Stimulated activated CD4-positive, alpha-beta T cell treated with anti-CD3 and anti-CD28 coated beads, Interleukin-1b, Interleukin-23, amount 100 ng/mL, for 1 hour (primary cell): Measurements from ENCODE around the gene PRDM2.

Experiments
- DNase-seq, 2 donors: peaks; one replicate each; pipeline ENCODE4 v3.0.0-alpha.2; 2020; ENCODE audit warnings: low read depth in 2 of 2

Gene PRDM2

DNA sequence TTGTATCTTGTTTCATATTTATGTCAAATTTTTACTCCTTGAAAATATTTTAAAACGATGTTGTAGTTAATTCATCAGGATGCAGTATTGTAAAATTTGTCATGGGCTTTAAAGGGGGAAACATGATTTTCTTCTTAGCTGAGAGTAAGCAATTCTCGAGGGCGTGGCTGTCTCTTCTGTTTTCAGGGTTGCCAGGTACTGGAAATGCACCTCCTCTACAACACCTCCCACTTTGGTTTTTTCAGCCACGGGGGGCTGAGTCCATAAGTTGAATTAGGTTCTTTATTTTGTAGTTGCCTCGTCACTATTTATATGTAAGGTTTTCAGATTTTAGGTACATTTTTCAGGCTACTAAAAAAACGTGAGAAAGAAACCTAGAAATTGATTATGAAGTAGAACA lies 64.0 kb downstream of the PRDM2 start:
- DNase-seq, result no peak

DNA sequence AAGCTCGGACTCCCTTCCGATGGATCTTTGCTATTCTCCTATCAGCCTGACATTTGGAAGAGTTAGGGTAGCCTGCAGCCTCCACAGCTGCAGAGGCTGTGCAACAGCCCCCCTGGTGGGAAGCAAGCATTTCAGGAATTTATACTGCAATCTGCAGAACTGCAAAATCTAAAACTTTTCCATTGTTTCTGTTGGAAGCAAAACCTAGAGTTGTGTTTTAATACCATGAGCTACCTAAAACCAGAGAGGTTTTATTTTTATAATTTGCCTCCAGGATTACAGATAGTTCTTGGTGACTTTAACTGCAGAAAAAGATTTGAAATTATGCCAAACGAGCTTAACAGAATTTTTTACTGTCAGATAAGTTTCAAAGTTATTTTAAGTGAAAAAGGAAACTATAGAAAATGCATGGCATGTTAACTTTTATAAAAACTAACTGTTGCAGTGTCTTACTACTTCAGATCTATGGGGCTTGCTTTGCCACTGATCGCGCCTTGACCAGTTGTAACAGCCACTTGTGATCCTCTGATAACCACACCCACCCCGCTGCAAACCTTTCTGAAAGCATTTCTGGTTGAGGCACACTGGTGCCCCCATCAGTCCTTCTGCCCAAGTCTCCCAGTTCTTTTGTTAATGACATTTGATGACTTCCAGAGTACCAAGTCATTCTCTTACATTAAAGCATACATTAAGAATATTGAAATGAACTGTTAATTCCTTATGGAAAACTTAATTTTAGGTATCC lies 64.8 kb downstream of the PRDM2 start:
- no peak for DNase-seq

DNA sequence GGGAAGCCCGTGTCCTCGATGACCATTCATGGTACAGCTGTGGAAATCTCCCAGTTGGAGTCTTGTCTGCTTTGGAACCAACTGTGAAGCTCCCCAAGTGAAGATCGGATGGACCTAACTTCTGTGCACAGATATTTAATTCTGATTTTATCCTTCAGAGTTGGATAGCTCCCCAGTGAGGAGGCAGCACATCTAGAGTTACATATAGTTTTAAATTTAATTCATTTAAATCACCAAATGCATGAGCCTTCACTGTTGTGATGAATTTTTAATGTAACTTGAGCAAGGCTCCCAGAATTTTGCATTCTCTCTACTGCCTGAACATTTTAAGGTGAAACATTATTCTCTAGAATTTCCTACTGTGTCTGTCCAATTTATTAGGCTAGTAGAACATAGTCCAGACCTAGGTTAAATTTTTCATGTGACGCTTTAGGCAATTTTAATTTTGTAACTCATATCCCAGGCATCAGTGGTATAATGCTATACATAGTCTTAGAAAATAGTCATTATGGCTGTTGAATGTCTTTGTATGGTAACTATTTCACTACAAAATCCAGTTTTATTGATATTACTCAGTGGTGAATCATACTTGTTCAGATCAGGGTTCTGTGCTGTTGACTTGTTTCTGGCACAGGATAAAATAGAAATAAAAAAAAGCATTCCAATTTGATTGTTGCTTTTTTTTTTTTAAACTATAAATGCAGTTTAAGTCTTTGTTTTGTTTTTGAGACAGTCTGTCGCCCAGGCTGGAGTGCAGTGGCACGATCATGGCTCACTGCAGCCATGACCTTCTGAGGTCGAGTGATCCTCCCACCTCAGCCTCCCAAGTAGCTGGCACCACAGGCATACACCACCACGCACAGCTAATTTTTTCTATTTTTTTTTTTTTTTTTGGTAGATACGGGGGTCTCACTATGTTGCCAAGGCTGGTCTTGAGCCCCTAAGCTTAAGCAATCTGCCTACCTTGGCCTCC lies 66.9 kb downstream of the PRDM2 start:
- no peak for DNase-seq

DNA sequence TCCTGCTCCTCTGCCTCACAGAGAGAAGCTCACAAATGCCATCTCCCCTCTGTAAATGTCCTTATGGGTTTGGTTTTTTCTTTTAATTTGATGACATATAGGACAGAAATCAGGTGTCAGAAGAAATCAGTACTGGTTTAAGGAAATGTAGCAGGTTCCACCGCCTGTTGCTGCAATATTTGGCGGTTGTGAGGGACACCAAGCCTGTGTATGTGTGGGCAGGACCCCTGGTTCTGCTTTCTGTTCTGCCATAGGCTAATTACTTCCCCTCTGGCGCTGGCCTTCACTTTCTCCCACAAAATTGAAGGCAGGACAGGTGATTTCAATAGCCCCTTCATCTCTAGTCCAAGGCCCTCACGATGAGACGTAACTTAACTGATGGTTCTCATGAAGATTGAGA lies 69.2 kb downstream of the PRDM2 start:
- DNase-seq, result no peak

DNA sequence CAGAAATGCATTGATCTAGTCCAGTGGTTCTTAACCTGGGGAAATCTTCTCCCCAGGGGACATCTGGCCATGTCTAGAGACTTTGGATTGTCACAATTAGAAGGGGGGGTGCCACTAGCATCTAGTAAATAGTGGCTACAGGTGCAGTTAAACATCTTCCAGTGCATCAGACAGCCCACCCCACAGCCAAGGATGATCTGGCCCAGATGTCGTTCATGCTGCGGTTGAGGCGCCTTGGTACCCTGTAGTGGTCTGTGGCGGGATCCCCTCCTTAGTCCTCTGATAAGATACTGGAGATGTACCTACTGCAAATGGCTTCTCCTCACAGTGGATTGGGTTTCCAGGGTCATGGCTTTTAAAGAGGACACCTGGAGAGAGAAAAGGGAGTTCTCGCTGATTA lies 69.8 kb downstream of the PRDM2 start:
- DNase-seq, result no peak

DNA sequence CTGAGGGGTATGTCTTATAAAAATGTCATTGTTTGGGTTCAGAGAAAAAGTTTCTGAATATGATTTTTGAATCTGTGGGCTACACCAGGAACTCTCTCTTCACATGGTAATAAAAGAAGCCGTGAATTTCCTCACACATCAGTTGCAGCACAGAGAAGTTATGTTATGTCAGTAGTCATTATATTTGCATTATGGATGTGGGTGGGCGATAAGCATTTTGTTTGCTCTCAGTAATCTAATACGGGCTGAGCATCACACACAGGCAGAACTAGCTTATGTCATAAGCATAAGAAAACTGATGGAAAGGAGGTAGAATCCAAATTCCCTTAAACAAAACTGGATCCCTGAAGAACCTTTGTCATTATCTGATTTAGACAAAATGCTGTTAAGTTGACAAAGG lies 70.8 kb downstream of the PRDM2 start:
- no peak for DNase-seq

DNA sequence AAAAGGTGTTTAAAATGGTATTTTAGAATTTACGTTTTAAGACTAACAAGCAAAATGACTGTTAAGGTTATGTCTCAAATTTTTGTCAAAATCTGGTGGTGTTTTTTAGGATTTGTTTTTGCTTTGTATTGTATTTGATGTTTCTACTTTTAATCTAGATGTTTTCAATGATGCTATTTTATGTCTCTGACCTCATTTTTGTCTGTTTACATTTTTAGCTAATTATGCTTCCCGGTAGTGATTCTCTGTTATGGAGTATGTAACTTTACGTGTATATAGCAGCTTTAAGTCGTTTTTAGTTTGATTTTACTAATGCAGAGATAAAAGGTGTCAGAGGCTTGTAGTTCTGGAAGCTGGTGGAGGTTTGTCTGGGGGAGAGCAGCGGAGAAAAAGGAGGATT lies 71.8 kb downstream of the PRDM2 start:
- no peak for DNase-seq

DNA sequence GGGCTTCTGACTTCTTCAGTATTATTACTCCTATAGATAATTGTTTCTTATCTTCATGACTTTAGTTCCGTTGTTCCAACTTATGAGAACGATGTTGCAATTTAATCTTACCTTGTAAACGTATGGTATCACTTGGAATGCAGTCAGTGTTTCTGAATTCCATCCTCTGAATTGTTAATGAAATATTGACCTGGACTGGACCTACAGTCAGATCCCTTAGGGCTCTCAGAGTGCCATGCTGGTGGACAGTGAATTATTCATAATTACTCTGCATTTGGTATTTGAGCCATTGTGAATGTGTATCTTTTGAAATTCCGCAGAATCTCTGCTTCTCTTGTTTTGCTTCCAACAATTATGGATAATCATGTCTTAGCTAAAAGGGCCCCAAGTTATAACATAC lies 72.3 kb downstream of the PRDM2 start:
- DNase-seq, result no peak

DNA sequence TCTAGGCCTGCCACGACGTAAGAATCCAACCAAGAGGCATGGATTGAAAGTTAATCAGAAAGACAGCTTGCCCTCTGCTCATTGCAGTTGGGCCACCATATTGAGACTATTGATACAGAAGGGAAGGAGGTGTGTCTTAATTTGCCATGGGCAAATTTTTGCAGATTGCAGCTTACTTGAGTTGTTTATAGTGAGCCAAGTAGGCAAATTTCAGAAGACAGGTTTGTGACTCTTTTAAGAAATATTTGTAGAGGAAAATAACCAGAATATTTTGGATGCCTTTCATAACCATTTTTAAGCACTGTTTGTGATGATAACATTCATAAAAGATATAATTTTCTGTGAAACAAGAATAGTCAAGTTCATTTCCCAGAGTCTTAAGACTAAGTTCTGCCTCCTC lies 74.1 kb downstream of the PRDM2 start:
- DNase-seq, result no peak

DNA sequence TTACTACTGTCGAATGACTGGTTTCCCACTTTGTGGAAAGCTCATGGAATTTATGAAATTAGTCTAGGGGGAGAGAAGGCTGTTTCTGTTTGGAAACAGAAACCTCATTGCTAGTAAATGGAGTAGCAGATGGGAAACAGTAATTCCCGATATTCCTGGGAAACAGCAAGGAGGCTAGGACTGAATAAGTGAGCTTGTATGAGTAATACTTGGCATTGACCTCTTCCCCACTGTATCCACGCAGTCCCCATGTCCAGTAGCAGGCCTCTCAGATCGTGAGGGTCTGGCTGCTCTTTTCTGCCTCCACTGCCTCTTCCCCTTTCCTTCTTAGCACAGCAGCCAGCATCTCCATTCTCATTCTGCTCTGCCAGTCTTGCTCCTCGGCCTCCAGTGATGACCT lies 75.5 kb downstream of the PRDM2 start:
- no peak for DNase-seq

DNA sequence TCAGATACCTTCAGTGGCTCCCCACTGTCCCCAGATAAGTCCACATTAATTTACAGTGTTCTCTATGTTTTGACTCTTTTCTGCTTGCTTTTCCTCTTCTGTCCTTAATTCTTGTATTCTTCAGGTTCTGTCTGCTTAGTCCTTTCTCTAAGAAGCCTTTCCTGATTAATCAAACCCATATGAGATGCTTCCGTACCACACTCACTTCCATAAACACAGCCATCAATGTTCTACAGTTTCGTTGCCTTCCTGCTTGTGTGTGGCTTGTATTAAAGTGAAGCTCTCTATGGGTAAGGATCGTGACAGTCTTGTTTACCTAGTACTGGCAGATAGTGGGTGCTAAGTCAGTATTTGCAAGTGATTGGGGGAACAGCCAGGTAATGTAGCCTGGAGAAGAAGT lies 75.9 kb downstream of the PRDM2 start:
- no peak for DNase-seq

DNA sequence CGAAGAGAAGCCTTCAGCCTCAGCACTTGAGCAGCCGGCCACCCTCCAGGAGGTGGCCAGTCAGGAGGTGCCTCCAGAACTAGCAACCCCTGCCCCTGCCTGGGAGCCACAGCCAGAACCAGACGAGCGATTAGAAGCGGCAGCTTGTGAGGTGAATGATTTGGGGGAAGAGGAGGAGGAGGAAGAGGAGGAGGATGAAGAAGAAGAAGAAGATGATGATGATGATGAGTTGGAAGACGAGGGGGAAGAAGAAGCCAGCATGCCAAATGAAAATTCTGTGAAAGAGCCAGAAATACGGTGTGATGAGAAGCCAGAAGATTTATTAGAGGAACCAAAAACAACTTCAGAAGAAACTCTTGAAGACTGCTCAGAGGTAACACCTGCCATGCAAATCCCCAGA lies 78.4 kb downstream of the PRDM2 start:
- no peak for DNase-seq

DNA sequence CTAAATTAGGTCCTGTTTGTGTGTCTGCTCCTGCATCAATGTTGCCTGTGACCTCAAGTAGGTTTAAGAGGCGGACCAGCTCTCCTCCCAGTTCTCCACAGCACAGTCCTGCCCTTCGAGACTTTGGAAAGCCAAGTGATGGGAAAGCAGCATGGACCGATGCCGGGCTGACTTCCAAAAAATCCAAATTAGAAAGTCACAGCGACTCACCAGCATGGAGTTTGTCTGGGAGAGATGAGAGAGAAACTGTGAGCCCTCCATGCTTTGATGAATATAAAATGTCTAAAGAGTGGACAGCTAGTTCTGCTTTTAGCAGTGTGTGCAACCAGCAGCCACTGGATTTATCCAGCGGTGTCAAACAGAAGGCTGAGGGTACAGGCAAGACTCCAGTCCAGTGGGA lies 79.9 kb downstream of the PRDM2 start:
- no peak for DNase-seq

DNA sequence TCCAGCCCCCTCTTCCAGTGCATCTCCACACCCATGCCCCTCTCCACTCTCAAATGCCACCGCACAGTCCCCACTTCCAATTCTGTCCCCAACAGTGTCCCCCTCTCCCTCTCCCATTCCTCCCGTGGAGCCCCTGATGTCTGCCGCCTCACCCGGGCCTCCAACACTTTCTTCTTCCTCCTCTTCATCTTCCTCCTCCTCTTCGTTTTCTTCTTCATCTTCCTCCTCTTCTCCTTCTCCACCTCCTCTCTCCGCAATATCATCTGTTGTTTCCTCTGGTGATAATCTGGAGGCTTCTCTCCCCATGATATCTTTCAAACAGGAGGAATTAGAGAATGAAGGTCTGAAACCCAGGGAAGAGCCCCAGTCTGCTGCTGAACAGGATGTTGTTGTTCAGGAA lies 80.8 kb downstream of the PRDM2 start:
- DNase-seq, result no peak

DNA sequence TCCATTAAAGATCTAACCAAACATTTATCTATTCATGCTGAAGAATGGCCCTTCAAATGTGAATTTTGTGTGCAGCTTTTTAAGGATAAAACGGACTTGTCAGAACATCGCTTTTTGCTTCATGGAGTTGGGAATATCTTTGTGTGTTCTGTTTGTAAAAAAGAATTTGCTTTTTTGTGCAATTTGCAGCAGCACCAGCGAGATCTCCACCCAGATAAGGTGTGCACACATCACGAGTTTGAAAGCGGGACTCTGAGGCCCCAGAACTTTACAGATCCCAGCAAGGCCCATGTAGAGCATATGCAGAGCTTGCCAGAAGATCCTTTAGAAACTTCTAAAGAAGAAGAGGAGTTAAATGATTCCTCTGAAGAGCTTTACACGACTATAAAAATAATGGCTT lies 81.2 kb downstream of the PRDM2 start:
- DNase-seq, result no peak

DNA sequence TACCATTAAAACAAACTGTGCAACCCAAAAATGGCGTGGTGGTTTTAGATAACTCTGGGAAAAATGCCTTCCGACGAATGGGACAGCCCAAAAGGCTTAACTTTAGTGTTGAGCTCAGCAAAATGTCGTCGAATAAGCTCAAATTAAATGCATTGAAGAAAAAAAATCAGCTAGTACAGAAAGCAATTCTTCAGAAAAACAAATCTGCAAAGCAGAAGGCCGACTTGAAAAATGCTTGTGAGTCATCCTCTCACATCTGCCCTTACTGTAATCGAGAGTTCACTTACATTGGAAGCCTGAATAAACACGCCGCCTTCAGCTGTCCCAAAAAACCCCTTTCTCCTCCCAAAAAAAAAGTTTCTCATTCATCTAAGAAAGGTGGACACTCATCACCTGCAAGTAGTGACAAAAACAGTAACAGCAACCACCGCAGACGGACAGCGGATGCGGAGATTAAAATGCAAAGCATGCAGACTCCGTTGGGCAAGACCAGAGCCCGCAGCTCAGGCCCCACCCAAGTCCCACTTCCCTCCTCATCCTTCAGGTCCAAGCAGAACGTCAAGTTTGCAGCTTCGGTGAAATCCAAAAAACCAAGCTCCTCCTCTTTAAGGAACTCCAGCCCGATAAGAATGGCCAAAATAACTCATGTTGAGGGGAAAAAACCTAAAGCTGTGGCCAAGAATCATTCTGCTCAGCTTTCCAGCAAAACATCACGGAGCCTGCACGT lies 82.1 kb downstream of the PRDM2 start:
- DNase-seq, result no peak

DNA sequence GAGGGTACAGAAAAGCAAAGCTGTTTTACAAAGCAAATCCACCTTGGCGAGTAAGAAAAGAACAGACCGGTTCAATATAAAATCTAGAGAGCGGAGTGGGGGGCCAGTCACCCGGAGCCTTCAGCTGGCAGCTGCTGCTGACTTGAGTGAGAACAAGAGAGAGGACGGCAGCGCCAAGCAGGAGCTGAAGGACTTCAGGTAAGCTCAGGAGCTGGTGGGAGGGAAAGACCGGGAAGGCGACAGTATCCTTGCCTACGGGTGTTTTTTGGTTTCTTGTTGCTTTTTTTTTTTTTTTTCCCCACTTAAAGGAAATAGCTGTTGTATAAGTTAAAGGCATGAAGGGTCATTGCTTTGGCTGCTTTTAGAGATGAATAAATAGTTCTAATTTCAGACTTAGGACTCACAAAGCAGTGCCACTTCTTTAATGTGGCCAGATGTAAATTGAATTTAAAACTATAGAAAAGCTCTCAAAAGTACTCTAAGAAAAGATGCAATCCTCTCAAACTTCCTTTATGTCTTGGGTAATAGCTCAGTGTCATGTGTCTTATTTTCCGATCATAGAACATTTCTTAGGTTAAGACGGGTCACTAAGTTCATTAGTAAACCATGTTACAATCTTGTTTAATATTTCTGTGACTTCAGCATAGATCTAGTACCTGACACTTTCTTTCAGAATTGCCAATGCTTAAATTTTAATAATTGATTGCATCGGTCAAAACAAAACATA lies 82.8 kb downstream of the PRDM2 start:
- no peak for DNase-seq

DNA sequence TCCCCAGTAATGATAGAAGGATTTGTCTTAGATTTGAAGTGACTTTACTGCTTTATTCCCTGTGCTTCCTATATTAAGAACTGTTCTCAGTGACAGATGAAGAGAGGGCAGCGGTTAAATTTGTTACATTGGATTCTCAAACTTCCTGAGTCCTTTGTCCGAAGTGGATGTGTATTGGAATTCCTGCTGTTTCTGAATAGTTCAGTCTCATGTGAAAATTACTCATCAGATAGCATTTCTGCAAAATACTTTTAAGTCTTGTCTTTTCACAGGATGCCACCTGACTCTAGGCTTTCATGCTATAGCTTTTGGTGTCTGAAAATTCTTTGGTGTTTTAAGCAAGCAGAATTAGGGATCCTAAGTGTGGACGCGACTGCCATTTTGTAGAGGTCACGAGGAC lies 83.6 kb downstream of the PRDM2 start:
- DNase-seq, result no peak

DNA sequence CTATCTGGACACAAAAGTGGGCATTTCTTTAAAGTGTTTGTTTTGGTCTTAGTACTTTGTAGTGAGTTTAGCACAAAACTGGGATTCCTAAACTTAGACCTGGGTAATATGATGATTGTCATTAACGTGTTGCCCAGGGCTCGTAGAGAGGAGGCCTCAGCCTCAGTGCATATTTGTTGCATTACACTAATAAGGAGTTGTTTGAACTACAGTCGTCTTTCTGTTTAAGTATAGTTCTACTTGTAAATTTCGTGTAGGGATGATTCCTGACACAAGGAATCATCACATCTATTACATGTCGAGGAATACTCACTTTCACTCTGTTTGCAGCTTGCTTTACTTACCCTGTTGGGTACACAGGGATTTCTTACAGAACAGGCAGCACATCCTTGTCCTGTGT lies 85.0 kb downstream of the PRDM2 start:
- no peak for DNase-seq

DNA sequence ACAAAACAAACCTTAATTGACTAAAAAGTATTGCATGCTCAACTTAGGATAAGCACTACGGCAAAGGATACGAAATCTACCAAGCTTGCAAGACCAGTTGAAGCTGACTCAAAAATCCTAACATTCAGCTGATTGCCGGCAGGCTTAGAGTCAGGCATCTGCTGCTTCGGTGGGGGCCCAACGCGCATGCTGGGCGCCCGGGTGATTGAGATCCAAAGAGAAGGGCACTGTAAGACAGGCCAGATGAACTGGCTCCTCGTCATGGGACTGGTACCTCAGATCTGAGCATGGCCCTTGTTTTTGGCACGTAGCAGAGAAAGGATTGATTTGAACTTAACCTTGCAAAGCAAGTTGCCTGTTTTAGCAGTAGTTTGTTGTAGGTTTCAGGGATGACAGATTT lies 86.6 kb downstream of the PRDM2 start:
- DNase-seq, result no peak

DNA sequence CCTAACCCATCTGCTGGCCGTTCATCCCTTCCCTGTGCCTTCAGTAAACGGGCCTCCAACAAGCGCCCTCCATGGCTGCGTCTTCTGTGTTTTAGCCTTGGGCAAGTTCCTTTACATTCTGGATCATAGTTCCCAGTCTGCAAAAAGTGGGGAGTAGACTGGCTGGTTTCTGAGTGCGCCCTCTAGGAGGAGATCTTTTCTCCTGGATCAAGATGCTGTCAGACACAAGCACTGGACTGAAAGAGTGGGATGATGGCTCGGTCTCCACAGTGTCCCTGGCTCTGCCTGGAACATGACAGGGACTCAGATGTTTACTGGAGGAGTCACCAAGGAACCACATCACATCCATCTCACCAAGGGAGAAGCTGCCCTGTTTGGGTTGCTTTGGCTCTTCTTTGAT lies 88.8 kb downstream of the PRDM2 start:
- no peak for DNase-seq
